HG02973 (cell line): ENCODE data around the gene NME3.

ENCODE experiments used
- ATAC-seq: cut with Tn5 transposase; IDR thresholded peaks from one replicate; pipeline ENCODE4 v1.9.1; 2021; ENCODE audit warnings: moderate library complexity; ENCODE audit not compliant: unreplicated experiment

NME3 gene

DNA sequence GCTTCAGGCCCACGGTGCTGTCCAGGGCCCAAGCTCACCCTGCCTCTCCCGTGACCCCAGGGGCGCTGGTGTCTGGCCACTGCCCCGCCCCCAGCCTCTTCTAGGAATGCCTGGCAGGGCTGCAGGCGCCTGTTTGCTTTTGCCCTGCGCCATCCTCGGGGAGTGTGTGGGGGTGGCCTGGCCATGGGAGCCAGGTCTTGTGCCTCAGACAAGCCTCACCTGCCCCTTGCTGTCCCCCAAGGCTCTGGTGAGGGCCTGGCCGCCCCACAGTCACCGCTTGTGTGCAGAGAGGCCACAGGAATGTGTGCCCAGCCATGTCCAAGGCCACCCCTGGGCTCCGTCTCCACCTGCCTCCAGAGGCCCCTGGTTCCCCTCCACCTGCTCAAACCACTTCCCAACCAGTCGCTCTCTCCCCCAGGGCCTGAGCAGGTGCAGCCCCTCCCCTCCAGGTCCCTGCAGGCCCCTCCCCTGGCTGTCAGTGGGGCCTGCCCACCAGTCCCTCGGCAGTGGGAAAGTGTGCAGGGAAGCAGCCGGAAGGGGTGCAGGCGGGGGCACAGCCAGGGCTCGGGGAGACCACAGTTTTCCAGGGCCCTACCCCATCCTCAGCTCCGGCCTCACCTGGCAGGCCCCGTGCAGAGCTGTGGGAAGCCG lies 23.0 kb upstream of the NME3 start:
- ATAC-seq, result no peak

DNA sequence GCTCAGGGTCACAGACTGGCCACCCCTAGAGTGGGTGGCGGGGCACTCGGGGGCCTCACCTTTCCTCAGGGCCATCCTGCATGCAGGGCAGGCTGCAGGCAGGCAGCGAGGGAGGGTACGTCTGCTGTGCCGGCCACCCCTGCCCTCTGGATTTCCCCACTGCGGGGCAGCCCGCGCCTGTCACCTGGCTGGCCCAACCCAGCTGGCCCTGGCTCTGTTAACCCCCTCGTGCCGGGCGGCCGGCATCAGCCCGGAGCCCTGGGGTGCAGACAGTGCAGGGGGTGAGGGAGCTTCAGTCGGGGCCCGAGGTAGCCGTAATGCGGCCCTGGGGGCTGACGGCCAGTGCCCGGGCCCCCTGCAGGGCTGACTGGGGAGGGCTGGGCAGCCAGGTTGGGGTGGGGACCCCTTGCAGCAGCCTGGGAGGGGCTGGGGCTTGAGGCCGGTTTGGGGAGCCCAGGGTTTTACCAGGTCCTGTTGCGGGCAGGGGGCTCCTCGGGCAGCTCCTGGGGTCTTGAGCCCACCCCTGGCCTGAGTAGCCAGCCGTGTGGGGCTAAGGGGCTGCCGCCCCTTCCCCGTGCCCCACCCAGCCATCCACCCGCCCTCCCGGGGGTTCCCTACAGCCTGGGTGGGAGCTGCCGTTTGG lies 22.4 kb upstream of the NME3 start, which contains the start of gene IGFALS:
IGFALS (minus strand) TSS at position 128 of the 643 bp plus-strand sequence; CDS start at position 75, 53 bp downstream.
- ATAC-seq, result no peak

DNA sequence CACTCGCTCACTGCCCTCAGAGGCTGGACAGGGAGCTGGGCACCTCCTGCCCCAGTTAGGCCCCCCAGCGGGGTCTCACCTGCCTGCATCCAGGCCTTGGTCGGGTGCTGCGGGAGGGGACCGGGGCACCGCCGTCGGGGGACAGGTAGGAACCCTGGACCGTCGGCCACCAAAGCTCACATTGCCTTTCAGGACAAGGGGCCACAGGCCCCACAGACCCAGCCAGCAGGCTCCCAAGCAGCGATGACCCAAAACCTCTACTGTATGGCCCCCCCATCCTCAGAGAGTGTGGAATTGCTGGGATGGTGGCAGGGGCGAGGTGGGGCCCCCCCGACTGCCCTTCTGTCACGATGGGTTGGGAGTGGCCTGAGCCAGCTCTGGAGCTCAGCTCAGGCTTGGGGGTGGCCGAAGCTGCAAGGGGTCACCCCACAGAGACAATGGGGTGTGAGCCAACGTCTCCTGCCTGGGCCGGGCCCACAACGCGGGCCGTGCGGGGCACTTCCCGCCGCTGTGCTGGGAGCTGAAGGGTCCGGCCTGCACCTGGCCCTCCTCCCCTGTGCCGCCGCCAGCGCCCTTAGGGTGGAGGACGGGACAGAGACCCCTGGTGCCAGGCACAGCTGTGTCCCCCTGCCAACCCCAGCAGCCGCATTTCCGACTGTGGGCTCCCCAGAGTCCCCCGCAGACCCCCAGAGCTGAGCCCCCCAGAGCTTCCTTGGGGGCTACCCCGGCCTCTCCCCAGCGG lies 21.7 kb upstream of the NME3 start:
- no peak for ATAC-seq

DNA sequence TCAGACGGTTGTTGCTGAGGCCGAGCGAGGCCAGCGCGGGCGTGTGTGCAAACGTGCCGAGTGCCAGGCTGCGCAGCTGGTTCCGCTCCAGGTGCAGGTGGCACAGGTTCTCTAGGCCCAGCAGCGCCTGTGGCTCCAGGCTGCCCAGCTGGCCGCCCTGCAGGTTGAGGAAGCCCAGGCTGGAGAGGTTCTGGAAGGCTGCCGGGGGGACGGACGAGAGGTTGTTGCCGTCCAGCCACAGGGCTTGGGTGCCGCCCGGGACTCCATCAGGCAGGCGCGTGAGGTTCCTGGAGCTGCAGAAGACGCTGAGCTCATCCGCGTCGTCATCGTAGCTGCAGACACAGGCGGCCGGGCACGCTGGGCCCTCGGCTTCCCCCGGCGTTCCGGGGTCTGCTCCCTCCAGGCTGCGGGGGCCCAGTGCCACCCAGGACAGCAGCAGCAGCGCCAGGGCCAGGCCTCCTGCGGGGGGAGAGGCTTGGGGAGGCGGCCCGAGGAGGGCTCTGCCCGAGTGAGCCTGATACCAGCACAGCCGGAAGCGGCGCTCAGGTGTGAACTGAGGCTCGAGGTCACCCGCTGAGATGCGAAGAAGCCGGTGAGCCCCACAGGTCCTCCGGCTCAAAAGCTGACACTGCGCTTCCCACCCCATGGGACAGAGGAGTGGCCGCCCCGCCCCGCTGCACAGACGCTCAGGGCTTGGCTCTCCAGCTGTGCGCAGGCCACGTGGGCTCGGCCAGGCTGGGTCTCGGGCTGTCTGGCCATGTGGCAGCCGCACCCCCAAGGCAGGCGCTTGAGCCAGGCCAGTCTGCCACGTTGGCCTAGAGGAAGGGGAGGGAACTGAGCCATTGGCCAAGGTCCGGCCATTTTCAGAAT lies 20.8 kb upstream of the NME3 start:
- ATAC-seq, result no peak

DNA sequence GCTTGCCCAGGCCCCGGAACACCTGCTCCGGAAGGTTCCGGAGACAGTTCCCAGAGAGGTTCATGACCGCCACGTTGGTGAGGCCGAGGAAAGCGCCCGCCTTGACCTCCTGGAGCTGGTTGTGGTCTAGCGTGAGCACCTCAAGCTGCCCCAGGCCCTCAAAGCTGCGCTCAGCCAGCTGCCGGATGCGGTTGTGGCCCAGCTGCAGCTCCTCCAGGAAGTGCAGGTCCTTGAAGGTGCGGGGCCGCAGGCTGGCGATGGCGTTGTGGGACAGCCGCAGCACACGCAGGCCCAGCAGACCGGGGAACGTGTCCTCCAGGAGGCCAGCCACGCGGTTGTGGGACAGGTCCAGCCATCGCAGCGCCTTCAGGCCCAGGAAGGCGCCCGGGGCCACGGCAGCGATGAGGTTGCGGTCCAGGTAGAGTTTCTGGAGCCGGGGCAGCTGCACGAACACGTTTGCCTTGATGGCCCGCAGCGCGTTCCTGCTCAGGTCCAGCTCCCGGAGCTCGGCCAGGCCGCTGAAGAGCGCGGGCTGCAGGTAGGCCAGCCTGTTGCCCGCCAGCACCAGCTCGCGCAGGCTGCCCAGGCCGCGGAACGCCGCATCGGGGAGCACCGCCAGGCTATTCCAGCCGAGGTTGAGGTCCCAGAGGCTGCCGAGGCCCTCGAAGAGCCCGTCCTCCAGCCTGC lies 20.1 kb upstream of the NME3 start:
- no peak for ATAC-seq

DNA sequence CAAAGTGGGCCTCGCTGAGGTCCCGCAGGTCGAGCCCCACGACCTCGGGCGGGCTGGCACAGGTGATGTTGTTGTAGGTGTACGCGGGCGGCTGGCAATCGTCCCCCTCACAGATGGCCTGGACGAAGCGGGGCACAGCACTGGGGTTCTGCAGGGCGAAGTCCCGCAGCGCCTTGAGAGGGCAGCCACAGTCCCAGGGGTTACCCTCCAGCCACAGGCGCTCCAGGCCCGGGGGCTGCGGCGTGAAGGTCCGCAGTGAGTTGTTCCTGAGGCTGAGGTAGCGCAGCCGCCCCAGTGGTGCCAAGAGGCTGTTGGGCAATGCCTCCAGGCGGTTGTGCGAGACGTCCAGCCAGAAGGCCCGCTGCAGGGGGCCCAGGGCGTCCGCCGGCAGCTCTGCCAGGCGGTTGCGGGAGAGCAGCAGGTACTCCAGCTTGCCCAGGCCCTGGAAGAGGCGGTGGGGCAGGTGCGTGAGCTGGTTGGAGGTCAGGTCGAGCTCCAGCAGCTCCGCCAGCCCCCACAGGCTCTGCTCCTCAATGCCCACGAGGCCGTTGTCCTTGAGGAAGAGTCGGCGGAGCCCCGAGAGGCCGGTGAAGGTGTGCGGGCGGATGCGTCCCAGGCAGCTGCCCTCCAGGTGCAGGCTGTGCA lies 19.4 kb upstream of the NME3 start:
- ATAC-seq, result no peak

DNA sequence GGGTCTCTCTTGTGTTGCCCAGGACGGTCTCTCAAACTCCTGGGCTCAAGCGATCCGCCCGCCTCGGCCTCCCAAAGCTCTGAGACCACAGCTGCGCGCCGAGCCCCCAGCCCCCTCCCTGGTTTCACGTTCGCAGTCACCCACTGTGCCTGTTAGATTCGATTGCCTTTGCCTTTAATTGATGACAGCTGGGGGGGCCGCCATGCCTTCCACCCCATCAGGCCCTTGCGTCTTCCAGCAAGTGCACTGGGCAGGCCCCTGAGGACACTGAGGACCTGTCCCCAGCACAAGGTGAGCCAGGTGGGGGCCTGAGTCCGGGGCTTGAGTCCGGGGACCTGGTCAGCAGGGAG lies 18.9 kb upstream of the NME3 start:
- ATAC-seq, result no peak

DNA sequence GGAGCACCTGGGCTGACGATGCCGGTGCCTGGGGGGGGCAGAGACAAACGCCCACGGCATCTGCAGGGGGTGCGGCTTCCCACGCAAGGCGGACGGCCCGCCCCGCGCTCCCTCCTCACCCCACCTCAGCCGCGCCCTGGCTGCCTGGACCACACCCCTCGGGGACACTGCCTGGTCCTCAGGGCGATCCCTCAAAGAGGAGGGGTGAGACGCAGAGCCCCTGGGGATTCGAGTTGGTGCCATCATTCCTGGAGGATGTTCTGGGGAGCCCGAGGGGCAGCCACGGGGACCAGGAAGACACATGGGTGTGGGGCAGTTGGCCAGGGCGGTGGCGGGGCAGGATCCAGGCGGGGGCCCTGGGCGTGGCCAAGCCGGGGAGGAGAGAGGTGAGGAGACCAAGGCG lies 18.3 kb upstream of the NME3 start:
- ATAC-seq, result no peak

DNA sequence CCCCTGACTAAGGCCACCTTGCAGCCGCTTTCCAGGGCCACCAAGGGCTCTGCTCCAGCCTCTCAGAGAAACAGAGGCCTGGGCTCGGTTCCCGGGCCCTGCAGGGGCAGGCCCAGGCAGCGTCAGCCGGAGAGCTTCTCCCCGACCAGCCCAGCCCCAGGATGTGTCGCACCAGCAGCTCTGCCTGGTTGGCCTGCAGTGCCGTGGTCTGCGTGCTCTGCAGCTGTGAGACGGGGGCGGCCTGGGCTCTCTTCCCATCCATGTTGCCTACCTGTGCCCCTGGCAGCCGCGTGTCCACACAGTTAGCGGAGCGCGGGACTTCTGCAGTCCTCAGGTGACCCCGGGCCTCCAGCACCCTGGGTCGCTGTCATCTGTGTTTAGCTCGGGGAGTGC lies 17.4 kb upstream of the NME3 start:
- ATAC-seq, result no peak

DNA sequence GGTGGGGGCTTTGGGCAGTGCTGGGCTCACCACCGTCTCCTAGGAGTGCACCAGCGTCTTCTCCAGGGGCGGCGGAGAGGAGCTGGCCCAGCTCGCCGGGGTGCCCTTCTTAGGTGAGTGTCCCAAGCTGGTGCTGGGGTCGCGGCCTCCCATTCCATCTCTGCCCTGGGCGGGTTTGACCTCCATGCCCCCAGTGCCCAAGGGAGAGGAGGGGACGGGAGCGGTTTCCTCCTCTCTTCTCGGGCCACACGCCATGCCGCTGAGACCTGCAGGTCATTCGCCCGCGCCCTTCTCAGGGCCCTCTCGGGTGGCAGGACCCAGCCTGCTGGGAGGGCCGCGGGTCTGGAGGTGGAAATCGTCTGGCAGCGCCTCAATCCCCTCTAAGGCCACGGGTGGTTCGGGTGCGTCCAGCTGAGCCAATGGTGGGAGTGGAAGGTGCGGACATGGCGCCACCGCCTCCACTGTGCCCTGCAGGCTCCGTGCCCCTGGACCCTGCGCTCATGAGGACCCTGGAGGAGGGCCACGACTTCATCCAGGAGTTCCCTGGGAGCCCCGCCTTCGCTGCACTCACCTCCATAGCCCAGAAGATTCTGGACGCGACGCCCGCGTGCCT lies 16.9 kb upstream of the NME3 start:
- ATAC-seq, result no peak

DNA sequence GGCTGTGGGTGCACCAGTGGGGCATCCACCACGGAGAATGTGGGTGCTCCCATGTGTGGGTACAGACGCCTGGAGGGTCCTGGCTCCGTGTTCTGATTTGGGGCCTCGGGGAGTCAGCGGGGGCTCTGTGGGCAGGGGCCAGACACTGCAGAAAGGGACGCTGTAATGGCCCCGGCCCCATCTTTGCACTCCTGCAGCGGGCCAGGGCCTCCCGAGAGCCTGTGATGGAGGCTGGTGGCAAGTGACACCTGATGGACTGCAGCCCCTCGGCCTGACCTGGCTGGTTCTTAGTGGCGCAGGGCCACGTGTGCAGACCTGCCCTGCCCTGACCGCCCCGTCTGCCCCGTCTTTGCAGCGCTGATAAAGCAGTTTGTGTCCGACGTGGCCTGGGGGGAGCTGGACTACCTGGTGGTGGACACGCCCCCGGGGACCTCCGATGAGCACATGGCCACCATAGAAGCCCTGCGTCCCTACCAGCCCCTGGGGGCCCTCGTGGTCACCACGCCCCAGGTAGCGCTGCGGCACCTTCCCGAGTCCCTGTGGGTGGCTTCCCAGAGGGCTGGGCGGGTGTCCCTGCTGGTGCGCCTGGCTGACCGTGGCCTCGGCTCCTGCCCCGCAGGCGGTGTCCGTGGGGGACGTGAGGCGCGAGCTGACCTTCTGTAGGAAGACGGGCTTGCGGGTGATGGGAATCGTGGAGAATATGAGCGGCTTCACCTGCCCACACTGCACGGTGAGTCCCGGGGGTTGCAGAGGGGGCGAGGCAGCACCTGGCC lies 16.2 kb upstream of the NME3 start:
- no peak for ATAC-seq

DNA sequence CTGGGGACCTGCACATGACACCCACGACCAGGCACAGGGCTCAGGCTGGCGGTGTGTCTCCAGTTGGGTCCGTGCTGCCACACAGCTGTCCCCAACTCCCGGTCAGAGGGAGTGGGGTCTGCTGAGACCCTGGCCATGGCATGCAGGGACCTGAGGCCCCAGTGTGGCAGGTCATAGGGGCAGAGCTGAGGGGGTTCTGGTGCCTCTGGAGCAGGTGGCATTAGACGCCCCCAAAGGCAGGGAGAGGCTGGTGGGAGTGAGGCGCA lies 15.6 kb upstream of the NME3 start:
- ATAC-seq, result no peak

DNA sequence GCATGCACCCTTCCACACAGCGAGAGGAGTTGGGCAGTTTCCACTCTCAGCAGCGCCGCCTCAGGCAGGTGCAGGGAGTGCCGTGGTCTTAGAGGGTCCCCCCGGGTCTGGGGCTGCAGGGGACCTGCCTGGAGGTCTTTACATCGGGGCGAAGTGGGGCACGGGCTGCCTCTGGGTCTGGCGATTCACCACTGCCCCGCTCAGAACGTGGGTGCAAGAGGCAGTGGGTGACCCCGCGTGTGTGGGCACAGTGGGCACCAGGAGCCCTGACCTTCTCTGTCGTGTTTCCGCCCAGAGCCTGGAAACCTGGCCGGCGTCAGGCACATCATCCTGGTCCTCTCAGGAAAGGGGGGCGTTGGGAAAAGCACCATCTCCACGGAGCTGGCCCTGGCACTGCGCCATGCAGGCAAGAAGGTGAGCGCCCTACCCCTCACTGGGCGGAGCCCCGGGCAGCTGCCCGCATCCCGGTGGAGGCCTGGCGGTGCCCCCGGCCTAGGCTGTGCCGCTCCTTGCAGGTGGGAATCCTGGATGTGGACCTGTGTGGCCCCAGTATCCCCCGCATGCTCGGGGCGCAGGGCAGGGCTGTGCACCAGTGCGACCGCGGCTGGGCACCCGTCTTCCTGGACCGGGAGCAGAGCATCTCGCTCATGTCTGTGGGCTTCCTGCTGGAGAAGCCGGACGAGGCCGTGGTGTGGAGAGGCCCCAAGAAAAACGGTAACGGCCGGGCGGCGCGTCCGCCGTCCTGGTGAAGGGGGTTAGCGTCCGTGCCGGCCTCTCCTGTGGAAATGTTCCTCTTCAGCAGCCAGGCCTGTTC lies 15.1 kb upstream of the NME3 start:
- ATAC-seq, result no peak

DNA sequence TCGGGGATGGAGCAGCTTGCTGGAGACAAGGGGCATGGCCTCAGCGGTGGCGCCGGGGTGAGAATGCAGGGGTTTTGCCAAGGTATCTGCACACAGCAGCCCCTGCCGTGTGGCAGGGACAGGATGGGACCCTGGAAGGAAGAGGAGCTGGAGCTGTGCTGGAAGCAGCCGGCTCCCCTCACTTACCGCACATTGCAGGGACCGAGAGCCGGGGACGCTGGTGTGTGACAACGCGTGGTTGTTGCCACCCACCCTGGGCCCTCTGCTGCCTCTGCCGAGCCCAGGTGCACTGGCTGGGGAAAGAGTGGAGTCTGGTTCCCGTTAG lies 14.5 kb upstream of the NME3 start:
- ATAC-seq, result no peak

DNA sequence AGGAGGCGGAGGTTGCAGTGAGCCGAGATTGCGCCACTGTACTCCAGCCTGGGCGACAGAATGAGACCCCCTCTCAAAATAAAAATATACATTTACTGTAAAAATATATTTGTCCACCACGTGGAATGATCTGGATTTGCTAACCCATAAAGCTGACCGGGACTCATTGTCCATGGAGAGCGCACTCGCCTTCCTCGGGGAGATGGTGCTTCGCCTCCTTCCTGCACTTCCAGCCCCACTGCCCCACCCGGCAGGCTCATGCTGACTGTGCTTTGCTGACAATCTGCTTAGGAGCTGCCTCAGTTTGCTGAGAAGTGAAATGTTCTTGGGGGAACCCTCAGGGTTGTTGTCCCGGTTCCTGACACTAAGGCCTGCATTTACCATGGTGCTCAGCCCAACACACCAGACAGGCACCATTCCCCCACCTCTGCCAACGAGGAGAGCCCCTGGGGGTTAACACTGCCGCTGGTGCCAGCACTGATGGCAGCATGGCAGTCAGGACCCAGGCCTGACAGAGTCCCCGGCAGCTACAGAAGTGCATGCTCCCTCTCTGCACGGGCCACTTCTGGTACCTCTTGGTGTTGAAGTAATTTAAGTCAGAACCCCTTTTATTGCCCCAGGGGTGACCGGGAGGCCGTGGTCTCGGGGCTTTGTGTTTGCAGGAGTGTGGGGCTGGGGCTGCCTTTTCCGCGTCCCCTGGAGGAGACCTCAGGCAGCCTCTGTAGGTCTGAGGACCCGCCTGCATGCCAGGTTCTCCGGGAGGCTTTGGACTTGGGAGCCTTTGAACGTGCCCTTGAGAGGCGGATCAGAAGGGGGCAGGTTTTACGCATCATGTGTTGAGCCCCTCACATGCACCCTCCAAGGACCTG lies 13.9 kb upstream of the NME3 start:
- ATAC-seq, result no peak

DNA sequence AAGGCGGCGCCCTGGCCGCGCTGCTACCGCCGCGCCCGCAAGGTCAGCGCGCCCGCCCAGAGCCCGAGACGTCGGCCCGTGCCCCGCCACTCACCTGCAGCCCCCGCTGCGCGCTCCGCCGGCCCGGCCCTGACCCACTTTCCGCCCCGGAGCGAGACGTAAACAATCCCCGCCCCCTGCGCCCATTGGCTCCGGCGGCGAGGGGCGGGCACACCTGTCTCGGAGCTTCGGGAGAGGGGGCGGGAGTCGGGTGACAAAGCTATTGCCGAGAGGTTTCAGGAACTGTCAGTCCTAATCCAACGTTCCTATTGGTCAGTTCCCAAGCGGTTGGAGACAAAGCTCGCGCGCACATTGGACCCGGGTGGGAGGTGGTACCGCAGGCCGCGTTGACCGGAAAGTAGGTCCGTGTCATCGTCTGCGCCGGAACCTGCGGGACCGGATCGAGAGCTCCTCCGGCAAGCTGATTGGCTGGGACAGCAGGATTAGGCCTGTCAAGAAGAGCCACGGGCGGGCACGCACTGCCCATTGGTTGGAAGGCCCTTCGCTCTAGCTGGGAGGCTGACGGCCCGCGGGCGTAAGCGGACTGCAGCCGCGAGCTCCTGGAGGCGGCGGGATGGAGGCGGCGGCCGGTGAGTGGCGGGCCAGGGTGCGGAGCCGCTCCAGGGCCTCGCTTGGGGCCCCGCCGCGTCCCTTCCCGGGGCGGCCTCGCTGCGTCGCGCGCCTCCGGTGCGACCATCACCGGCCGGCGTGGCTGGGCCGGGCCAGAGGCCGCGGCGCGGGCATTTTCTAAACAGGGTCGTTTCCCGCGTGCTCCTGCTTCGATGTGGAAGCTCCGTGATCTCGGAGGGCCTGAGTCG lies 11.3 kb upstream of the NME3 start, which contains the start of the genes NUBP2 and SPSB3:
NUBP2 (plus strand) TSS at position 553 of the 857 bp plus-strand sequence; CDS start at position 614, 61 bp downstream.
SPSB3 (minus strand) TSS at position 164 of the 857 bp plus-strand sequence. CDS start 1,088 bp downstream, outside the sequence.
- peak; percentile 70 for ATAC-seq
